C4-2B (cell line): ENCODE results near the gene BMP5.
"Not testable (repeated sequence)": the region's sequence is repeated elsewhere in the genome, so short reads cannot be mapped to it uniquely, and the experiment has no call there.

ENCODE experiments used
- ZFX ChIP-seq: fragments of 450-650 bp; IDR thresholded peaks from 2 replicates; pipeline ENCODE4 v1.6.1; 2017
- TF ChIP-seq, protein P1 (sequence below): fragments of 450-650 bp; conservative IDR thresholded peaks from 2 replicates; pipeline ENCODE4 v1.5.1; 2017; ENCODE audit warnings: mild to moderate bottlenecking

- TF ChIP-seq, protein P1, sequence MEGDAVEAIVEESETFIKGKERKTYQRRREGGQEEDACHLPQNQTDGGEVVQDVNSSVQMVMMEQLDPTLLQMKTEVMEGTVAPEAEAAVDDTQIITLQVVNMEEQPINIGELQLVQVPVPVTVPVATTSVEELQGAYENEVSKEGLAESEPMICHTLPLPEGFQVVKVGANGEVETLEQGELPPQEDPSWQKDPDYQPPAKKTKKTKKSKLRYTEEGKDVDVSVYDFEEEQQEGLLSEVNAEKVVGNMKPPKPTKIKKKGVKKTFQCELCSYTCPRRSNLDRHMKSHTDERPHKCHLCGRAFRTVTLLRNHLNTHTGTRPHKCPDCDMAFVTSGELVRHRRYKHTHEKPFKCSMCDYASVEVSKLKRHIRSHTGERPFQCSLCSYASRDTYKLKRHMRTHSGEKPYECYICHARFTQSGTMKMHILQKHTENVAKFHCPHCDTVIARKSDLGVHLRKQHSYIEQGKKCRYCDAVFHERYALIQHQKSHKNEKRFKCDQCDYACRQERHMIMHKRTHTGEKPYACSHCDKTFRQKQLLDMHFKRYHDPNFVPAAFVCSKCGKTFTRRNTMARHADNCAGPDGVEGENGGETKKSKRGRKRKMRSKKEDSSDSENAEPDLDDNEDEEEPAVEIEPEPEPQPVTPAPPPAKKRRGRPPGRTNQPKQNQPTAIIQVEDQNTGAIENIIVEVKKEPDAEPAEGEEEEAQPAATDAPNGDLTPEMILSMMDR, result not testable (repeated sequence)
- not testable (repeated sequence) for TF ChIP-seq ZFX
Measured at GRCh38 chr6:55909911-55910310, 34.5 kb upstream of the BMP5 start.
